ENCODE measurements around the gene STX18. TPM values are rescaled to one million over a fixed set of nuclear protein-coding genes. Genes with fewer than 3 reads are reported as not detected.

Gene STX18
- total and polyA plus RNA-seq, 4 donors: 10.2 to 17.1 (median 12.4) TPM

DNA sequence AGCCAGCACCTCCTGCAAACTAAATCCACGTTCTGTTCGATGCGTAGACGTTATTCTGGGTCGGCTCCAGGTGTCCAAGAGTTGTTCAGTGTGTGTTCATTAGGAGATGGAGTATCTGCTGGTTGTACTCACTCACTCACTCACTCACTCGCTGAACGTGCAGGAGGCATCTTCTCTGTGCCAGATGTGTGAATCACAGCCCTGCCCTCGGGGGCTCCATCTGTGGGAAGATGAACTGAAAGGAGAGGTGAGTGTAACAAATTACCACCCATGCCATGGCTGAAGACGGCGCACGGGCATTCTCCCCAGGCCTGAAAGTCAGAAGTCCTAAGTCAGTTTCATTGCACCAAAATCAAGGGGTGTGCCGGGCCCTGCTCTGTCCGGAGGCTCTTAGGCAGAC lies 138.9 kb downstream of the STX18 start:
- Histone ChIP-seq H3K9me3 (ENCODE audit: control insufficient read depth in 4 of 4, low read length in 3 of 4) (peaks cover 0 to 4% (median 0%) of the 10 kb centered on the region in 4 donors), H3K36me3 (ENCODE audit: control insufficient read depth in 4 of 4, insufficient read depth in 3 of 4, low read depth in 1 of 4, low read length in 3 of 4) (no peaks in the 10 kb centered on the region), H3K27ac (ENCODE audit: low read depth in 1 of 2, low read length in 2 of 2) (no peak overlapping the region), H3K27me3 (ENCODE audit: control insufficient read depth in 4 of 4, insufficient read depth in 4 of 4, low read length in 3 of 4) (no peaks in the 10 kb centered on the region), H3K4me1 (ENCODE audit: control insufficient read depth in 4 of 4, insufficient read depth in 4 of 4, low read length in 3 of 4) (no peaks in the 10 kb centered on the region), H3K4me3 (ENCODE audit: low read depth in 1 of 3, low read length in 3 of 3) (no peak overlapping the region), H3K9ac (ENCODE audit: low read depth in 1 of 2, low read length in 2 of 2) (no peak overlapping the region)
- no peak for DNase-seq (ENCODE audit: low spot score)
- WGBS: 71% methylated on average over 13 of the region's 13 CpGs
- TF ChIP-seq FOXA2 (IDR thresholded peaks at IDR 0.05) (no peak), FOXA1 (IDR thresholded peaks at IDR 0.05) (no peak), HNF4A (conservative IDR thresholded peaks at IDR 0.05) (no peak), YY1 (IDR thresholded peaks at IDR 0.05) (no peak), MAX (IDR thresholded peaks at IDR 0.05) (no peak)

- WGBS: 79% methylated on average over 7 of the region's 7 CpGs
- no peak for DNase-seq (ENCODE audit: low spot score)
- peaks cover 0 to 4% (median 0%) of the 10 kb centered on the region in 4 donors for H3K9me3 ChIP-seq (ENCODE audit: control insufficient read depth in 4 of 4, low read length in 3 of 4)
- no peaks in the 10 kb centered on the region for H3K4me1 ChIP-seq (ENCODE audit: control insufficient read depth in 4 of 4, insufficient read depth in 4 of 4, low read length in 3 of 4)
- H3K9ac ChIP-seq (ENCODE audit: low read depth in 1 of 2, low read length in 2 of 2): no peak overlapping the region
- no peaks in the 10 kb centered on the region for H3K36me3 ChIP-seq (ENCODE audit: control insufficient read depth in 4 of 4, insufficient read depth in 3 of 4, low read depth in 1 of 4, low read length in 3 of 4)
- no peak overlapping the region for H3K27ac ChIP-seq (ENCODE audit: low read depth in 1 of 2, low read length in 2 of 2)
- H3K4me3 ChIP-seq (ENCODE audit: low read depth in 1 of 3, low read length in 3 of 3): no peak overlapping the region
- H3K27me3 ChIP-seq (ENCODE audit: control insufficient read depth in 4 of 4, insufficient read depth in 4 of 4, low read length in 3 of 4): no peaks in the 10 kb centered on the region
- TF ChIP-seq FOXA1 (IDR thresholded peaks at IDR 0.05) (no peak), FOXA2 (IDR thresholded peaks at IDR 0.05) (no peak), YY1 (IDR thresholded peaks at IDR 0.05) (no peak), HNF4A (conservative IDR thresholded peaks at IDR 0.05) (no peak), HNF4G (IDR thresholded peaks at IDR 0.05) (no peak), EGR1 (IDR thresholded peaks at IDR 0.05; ENCODE audit: low read depth in 2 of 2) (no peak), RXRA (IDR thresholded peaks at IDR 0.05) (no peak), JUND (IDR thresholded peaks at IDR 0.05) (no peak), NR2F2 (IDR thresholded peaks at IDR 0.05) (no peak), GABPA (IDR thresholded peaks at IDR 0.05 in 1 of 2, conservative IDR thresholded peaks at IDR 0.05 in 1 of 2) (no peak), RAD21 (IDR thresholded peaks at IDR 0.05) (no peak), MAX (IDR thresholded peaks at IDR 0.05) (no peak), TAF1 (conservative IDR thresholded peaks at IDR 0.05) (no peak), SP1 (IDR thresholded peaks at IDR 0.05) (no peak)
- TF ChIP-seq, protein P1, sequence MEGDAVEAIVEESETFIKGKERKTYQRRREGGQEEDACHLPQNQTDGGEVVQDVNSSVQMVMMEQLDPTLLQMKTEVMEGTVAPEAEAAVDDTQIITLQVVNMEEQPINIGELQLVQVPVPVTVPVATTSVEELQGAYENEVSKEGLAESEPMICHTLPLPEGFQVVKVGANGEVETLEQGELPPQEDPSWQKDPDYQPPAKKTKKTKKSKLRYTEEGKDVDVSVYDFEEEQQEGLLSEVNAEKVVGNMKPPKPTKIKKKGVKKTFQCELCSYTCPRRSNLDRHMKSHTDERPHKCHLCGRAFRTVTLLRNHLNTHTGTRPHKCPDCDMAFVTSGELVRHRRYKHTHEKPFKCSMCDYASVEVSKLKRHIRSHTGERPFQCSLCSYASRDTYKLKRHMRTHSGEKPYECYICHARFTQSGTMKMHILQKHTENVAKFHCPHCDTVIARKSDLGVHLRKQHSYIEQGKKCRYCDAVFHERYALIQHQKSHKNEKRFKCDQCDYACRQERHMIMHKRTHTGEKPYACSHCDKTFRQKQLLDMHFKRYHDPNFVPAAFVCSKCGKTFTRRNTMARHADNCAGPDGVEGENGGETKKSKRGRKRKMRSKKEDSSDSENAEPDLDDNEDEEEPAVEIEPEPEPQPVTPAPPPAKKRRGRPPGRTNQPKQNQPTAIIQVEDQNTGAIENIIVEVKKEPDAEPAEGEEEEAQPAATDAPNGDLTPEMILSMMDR (IDR thresholded peaks at IDR 0.05; ENCODE audit: low read depth, low read length, missing input control): no peak
- TF ChIP-seq, protein P2, sequence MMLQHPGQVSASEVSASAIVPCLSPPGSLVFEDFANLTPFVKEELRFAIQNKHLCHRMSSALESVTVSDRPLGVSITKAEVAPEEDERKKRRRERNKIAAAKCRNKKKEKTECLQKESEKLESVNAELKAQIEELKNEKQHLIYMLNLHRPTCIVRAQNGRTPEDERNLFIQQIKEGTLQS (IDR thresholded peaks at IDR 0.05): no peak
- TF ChIP-seq, protein P3, sequence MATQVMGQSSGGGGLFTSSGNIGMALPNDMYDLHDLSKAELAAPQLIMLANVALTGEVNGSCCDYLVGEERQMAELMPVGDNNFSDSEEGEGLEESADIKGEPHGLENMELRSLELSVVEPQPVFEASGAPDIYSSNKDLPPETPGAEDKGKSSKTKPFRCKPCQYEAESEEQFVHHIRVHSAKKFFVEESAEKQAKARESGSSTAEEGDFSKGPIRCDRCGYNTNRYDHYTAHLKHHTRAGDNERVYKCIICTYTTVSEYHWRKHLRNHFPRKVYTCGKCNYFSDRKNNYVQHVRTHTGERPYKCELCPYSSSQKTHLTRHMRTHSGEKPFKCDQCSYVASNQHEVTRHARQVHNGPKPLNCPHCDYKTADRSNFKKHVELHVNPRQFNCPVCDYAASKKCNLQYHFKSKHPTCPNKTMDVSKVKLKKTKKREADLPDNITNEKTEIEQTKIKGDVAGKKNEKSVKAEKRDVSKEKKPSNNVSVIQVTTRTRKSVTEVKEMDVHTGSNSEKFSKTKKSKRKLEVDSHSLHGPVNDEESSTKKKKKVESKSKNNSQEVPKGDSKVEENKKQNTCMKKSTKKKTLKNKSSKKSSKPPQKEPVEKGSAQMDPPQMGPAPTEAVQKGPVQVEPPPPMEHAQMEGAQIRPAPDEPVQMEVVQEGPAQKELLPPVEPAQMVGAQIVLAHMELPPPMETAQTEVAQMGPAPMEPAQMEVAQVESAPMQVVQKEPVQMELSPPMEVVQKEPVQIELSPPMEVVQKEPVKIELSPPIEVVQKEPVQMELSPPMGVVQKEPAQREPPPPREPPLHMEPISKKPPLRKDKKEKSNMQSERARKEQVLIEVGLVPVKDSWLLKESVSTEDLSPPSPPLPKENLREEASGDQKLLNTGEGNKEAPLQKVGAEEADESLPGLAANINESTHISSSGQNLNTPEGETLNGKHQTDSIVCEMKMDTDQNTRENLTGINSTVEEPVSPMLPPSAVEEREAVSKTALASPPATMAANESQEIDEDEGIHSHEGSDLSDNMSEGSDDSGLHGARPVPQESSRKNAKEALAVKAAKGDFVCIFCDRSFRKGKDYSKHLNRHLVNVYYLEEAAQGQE (IDR thresholded peaks at IDR 0.05): no peak
- TF ChIP-seq, protein P4, sequence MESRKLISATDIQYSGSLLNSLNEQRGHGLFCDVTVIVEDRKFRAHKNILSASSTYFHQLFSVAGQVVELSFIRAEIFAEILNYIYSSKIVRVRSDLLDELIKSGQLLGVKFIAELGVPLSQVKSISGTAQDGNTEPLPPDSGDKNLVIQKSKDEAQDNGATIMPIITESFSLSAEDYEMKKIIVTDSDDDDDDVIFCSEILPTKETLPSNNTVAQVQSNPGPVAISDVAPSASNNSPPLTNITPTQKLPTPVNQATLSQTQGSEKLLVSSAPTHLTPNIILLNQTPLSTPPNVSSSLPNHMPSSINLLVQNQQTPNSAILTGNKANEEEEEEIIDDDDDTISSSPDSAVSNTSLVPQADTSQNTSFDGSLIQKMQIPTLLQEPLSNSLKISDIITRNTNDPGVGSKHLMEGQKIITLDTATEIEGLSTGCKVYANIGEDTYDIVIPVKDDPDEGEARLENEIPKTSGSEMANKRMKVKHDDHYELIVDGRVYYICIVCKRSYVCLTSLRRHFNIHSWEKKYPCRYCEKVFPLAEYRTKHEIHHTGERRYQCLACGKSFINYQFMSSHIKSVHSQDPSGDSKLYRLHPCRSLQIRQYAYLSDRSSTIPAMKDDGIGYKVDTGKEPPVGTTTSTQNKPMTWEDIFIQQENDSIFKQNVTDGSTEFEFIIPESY (IDR thresholded peaks at IDR 0.05): no peak
Measured at GRCh38 chr4:4401036-4401435, 140.8 kb downstream of the STX18 start.

Data from liver (tissue), 9 donors.